NT2/D1 (cell line): Measurements from ENCODE around the gene HCN3.

Experiments used
- YY1 ChIP-seq: IDR thresholded peaks from 2 replicates; pipeline ENCODE4 v1.6.1; 2011; ENCODE audit not compliant: insufficient read length, insufficient read depth
- ZNF274 ChIP-seq: IDR thresholded peaks from 2 replicates; pipeline ENCODE4 v1.6.1; 2011; ENCODE audit warnings: mild to moderate bottlenecking, low read depth, low read length

DNA sequence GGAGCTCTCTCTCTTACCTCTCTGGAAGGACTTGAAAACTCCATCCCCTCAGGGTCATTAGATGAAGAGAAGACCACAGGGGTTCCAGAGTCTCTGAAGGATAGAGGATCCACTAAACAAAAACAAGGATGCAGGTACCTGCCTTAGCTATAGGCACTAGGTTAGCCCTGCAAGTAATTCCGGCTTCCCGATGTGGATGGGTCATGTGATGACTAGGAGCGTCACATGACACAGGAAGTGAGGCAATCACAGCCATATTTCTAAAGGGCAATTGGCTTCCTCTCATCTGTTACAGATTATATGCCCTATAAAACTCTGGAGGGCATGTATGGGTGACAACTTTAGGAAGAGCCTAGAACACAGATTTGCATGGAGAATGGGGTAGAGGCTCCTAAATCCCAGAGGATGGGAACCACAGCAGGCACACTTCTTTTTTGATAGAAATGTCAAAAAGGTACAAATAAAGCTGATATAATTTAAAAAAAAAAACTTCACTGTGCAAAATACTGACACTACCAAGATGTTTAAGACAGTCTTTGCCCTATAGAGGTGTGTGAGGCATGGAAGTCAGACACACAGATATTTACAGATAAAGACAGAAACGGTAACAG lies 36.1 kb upstream of the HCN3 start:
- no peak for TF ChIP-seq ZNF274
- TF ChIP-seq YY1 = peak; percentile 96
